Activated CD4-positive, alpha-beta T cell treated with anti-CD3 and anti-CD28 coated beads, Interleukin-2, amount 10 ng/mL, durations not matched to agents 7 days and 5 days (primary cell): Measurements from ENCODE around the gene BRICD5. TPM values are rescaled to one million over a fixed set of nuclear protein-coding genes. Genes with fewer than 3 reads are reported as not detected.
"Not testable (repeated sequence)": the region's sequence is repeated elsewhere in the genome, so short reads cannot be mapped to it uniquely, and the experiment has no call there.

Experiments
- CTCF ChIA-PET: fragments of 350-600 bp; sonication (Branson Sonifier 250); formaldehyde crosslinking; loops from one replicate; lab custom pipeline; 2021; ENCODE audit warnings: antibody characterized with exemption; lab: Charles Lee
- POLR2A ChIA-PET: fragments of 350-600 bp; sonication (Branson Sonifier 250); formaldehyde crosslinking; loops from one replicate; lab custom pipeline; 2021; ENCODE audit warnings: antibody characterized with exemption; lab: Charles Lee
- DNase-seq: peaks from one replicate; pipeline ENCODE4 v3.0.0-alpha.2; 2020
- H3K27ac Mint-ChIP-seq: one replicate; pipeline ENCODE4 v1.8.0; 2021; ENCODE audit warnings: mild to moderate bottlenecking, moderate library complexity, mixed read lengths
- H3K27me3 Mint-ChIP-seq: one replicate; pipeline ENCODE4 v1.8.0; 2021; ENCODE audit warnings: mixed read lengths
- H3K36me3 Mint-ChIP-seq: one replicate; pipeline ENCODE4 v1.8.0; 2021; ENCODE audit warnings: low read depth, mixed read lengths
- H3K4me1 Mint-ChIP-seq: one replicate; pipeline ENCODE4 v1.8.0; 2021; ENCODE audit warnings: mixed read lengths
- H3K4me3 Mint-ChIP-seq: one replicate; pipeline ENCODE4 v1.8.0; 2021; ENCODE audit warnings: mild to moderate bottlenecking, moderate library complexity, mixed read lengths
- H3K9me3 Mint-ChIP-seq: one replicate; pipeline ENCODE4 v1.8.0; 2021; ENCODE audit warnings: mixed read lengths
- total RNA-seq, 2 experiments: library from RNA; stranded (reverse); gene quantifications; one replicate each; pipeline ENCODE4 v1.2.3, GENCODE V29; 2021

Gene BRICD5
- total RNA-seq: 10 to 100 TPM; 13.9 to 17.4 TPM

DNA sequence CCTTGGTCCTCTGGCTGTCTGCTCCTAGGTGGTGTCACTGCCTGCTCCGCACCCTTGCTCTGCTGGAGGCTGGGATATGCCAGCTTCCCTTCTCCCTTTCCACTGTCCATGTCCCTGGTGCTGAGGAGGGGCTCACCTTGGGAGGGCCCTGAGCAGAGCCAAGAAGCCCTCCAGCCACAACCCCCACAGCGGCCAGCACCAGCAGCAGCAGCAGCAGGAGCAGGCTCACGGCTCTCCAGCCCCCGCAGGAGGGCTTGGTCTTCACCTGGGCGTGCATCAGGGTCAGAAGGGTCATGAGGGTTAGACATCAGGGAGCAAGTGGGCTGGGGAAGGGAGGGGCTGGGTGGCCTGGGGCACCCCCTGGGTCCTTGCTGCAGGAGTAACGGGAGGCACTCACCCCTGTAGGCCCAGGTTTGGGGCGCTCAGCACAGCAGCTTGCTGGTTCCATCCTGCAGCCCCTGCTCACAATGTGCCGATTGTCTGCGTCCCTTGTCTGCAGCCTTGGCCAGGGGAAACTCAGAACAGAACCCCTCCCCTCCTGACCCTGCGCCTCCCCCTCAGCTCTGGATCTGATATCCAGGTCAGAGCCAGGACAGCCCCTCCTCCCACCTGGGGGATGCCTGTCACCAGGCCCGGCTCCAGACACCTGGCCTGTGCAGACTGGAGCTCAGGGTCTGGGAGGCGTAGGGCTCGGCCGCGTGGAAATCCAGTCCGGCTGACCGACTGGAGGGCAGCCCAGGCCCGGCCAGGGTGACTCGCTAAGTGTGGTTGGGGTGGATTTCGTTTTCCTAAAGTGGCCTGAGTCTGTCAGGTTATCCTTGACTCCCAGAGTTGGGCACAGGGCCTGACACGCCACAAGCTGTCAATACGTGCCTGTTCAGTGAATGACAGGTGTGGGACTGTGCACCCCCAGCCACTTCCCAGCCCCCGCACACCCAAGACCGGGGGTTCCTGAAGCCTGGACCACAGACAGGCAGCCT lies at the start of gene BRICD5:
BRICD5 (minus strand) TSS at position 478 of the 980 bp plus-strand sequence; CDS start at position 448, 30 bp downstream.
- peaks cover 35% of the 10 kb centered on the region for H3K4me1 Mint-ChIP-seq
- H3K9me3 Mint-ChIP-seq: no peaks in the 10 kb centered on the region
- H3K36me3 Mint-ChIP-seq: peaks cover 20% of the 10 kb centered on the region
- H3K27ac Mint-ChIP-seq: no peak within 1 kb of the TSS
- CTCF ChIA-PET: interaction anchor here (1.2 kb wide), 1 partner anchor 12 kb away, joined by 3 read pairs; no protein-coding TSS in a partner anchor
- no peak for DNase-seq
- POLR2A ChIA-PET: no interaction called here
- no peaks in the 10 kb centered on the region for H3K27me3 Mint-ChIP-seq
- no peak within 1 kb of the TSS for H3K4me3 Mint-ChIP-seq

DNA sequence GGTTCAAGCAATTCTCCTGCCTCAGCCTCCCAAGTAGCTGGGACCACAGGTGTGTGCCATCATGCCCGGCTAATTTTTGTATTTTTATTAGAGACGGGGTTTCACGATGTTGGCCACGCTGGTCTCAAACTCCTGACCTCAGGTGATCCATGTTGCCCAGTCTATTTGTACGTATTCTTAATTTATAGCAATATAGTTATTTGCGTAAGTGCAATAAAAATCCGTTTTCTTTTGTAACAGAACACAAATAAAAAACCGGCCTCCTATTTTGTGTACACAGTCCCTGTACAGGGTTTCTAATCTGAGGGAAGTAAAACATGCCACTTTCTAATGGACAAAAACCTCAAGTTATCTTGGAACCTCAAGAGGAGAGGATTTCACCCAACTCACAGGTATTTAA lies 49.6 kb upstream of the BRICD5 start:
- POLR2A ChIA-PET: no interaction called here
- no peak overlapping the region for H3K4me3 Mint-ChIP-seq

DNA sequence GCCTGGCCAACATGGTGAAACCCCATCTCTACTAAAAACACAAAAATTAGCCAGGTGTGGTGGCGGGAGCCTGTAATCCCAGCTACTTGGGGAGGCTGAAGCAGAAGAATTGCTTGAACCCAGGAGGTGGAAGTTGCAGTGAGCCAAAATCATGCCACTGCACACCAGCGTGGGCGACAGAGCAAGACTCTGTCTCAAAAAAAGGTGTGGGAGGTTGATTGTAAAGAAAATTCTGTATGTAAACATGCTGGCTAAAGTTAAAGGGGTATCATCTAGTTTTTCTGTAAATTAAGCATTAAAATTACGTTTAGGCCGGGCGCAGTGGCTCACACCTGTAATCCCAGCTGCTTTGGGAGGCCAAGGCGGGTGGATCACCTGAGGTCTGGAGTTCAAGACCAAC lies 47.9 kb upstream of the BRICD5 start:
- CTCF ChIA-PET: interaction anchor here (0.6 kb wide), 1 partner anchor 538 kb away, joined by 3 read pairs; no protein-coding TSS in a partner anchor
- H3K4me1 Mint-ChIP-seq, POLR2A ChIA-PET, H3K27ac Mint-ChIP-seq, DNase-seq, H3K9me3 Mint-ChIP-seq, H3K27me3 Mint-ChIP-seq, H3K4me3 Mint-ChIP-seq: not testable (repeated sequence)
- H3K36me3 Mint-ChIP-seq: peaks cover 67% of the 10 kb centered on the region

More for the DNA sequence above, 49.6 kb upstream of the BRICD5 start:
- Mint-ChIP-seq H3K4me1 (peaks cover 12% of the 10 kb centered on the region), H3K9me3 (no peaks in the 10 kb centered on the region), H3K27me3 (no peaks in the 10 kb centered on the region), H3K27ac (no peak overlapping the region), H3K36me3 (peaks cover 64% of the 10 kb centered on the region)
- DNase-seq: no peak
- CTCF ChIA-PET: no interaction called here

DNA sequence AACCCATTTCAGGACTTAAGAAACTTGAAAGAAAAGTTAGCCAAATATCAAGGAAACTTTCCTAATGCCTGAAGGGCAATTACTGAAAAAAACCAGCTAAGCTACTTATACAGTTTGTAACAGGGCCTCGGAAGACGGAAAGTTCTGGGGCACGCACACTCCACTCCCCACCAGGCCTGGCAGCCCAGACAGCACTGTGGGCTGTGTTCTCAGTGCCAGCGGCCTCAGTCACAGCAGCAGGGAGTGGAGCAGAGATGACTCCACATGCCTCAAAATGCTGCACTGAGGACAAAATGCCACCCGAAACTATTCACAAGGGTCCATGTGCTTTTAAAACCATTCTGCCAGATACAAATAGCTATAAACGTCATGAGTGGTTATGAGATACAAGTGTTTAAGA lies 47.1 kb upstream of the BRICD5 start:
- POLR2A ChIA-PET: interaction anchor here (0.6 kb wide), 1 partner anchor 11 kb away, joined by 3 read pairs; no protein-coding TSS in a partner anchor
- Mint-ChIP-seq H3K27me3 (no peaks in the 10 kb centered on the region), H3K36me3 (peaks cover 69% of the 10 kb centered on the region), H3K9me3 (no peaks in the 10 kb centered on the region), H3K4me3 (no peak overlapping the region), H3K27ac (no peak overlapping the region), H3K4me1 (peaks cover 3% of the 10 kb centered on the region)
- CTCF ChIA-PET: interaction anchor here (0.6 kb wide), 1 partner anchor 539 kb away, joined by 3 read pairs; no protein-coding TSS in a partner anchor
- no peak for DNase-seq

- Mint-ChIP-seq H3K27me3 (no peaks in the 10 kb centered on the region), H3K36me3 (peaks cover 60% of the 10 kb centered on the region), H3K4me3 (no peak overlapping the region), H3K4me1 (peaks cover 2% of the 10 kb centered on the region), H3K27ac (peak overlapping the region; percentile 46), H3K9me3 (no peaks in the 10 kb centered on the region)
- ChIA-PET CTCF (interaction anchor here (1.0 to 1.2 kb wide), 2 partner anchors 9 to 141 kb away, joined by 3 to 4 read pairs; no protein-coding TSS in a partner anchor), POLR2A (no interaction called here)
- DNase-seq: no peak
Measured at GRCh38 chr16:2256531-2257140, 46.0 kb upstream of the BRICD5 start.

DNA sequence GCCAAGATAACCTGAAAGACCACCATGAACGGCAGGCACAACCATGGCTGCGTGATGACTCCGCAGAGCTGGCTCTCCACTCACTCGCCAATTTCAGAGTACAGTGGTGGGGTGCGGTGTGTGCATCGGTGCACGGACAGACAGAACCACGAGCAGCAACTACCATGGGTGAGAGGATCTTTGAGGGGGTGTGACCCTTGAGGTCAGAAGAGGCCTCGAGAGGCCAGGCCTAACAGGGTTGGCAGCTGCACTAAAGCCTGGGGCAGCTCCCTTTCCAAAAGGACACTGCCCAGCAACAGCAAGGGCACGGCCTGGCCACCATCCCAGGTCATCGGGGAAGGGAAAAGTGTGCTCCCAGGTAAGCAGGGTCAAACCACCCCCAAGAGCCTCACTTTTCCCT lies 42.6 kb upstream of the BRICD5 start:
- H3K27ac Mint-ChIP-seq: peak overlapping the region; percentile 65

DNA sequence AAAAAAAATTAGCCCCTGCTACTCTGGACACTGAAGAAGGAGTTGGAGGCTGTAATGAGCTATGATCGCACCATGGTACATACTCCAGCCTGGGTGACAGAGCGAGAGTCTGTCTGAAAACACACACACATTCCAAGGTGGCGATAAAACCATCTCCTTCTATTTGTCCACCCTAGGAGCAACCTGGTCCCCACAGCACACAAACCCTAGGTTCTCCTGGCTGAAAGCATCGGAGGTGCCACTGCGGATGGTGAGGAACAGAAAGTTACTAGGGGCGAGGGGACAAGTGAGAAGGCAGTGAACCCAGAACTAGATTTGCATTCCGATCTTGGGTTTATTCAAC lies 42.1 kb upstream of the BRICD5 start:
- Mint-ChIP-seq H3K4me3 (no peak overlapping the region), H3K9me3 (no peaks in the 10 kb centered on the region), H3K27ac (peak overlapping the region; percentile 65), H3K36me3 (peaks cover 37% of the 10 kb centered on the region), H3K27me3 (no peaks in the 10 kb centered on the region), H3K4me1 (peaks cover 10% of the 10 kb centered on the region)
- ChIA-PET CTCF (interaction anchor here (0.6 to 2.2 kb wide), 5 partner anchors 10 to 202 kb away, joined by 3 to 6 read pairs (median 5); partner anchors contain the start of gene DNASE1L2), POLR2A (interaction anchor here (0.7 kb wide), 1 partner anchor 38 kb away, joined by 8 read pairs; no protein-coding TSS in a partner anchor)
- DNase-seq: no peak

More for the DNA sequence above, 42.6 kb upstream of the BRICD5 start:
- Mint-ChIP-seq H3K4me1 (peaks cover 10% of the 10 kb centered on the region), H3K9me3 (no peaks in the 10 kb centered on the region), H3K4me3 (no peak overlapping the region), H3K27me3 (no peaks in the 10 kb centered on the region), H3K36me3 (peaks cover 41% of the 10 kb centered on the region)
- POLR2A ChIA-PET: interaction anchor here (0.7 kb wide), 1 partner anchor 38 kb away, joined by 8 read pairs; no protein-coding TSS in a partner anchor
- DNase-seq: no peak
- CTCF ChIA-PET: interaction anchor here (1.3 to 2.2 kb wide), 2 partner anchors 11 to 58 kb away, joined by 6 read pairs; no protein-coding TSS in a partner anchor

DNA sequence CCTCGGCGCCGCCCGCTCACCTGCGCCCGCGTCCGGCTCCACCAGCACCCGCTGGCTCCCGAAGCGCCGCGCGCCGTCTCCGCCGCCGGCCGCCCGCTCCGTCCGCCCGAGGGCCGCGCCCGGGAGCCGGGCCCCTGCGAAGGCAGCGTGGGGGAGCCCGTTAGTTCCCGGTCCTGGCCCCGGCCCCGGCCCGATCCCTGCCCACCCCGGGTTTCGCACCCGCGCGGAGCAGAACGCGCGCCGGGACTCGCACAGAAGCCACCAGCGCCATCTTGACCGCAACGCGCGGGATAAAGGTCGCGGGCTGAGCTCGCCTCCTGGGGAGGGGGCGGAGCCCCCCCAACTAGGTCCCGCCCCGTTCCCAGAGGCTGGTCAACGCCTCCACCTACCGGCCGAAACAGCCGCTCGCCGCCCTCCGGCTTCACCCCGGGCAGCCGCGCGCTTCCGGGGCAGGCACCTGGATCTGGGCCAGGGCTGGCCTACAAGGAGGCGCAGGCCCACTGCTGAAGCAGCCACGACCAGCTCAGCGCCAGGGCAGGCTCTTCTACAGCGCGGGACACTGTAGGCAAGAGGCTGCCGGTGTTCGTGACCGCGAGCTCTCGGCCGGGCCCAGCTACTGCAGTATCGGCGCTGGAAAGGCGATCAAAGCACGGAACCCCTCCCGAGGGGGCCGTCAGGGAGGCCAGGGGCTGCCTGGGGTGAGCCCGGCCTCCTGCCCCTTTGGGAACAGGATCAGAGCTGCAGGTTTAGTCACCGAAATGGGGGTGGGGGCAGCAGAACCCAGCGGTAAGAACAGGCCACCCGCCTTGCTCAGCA lies 40.8 kb upstream of the BRICD5 start, which contains the start of gene ECI1:
ECI1 (minus strand) TSS at position 292 of the 816 bp plus-strand sequence; CDS start at position 271, 21 bp downstream.
- H3K27me3 Mint-ChIP-seq: no peaks in the 10 kb centered on the region
- H3K36me3 Mint-ChIP-seq: peaks cover 24% of the 10 kb centered on the region
- peaks cover 10% of the 10 kb centered on the region for H3K4me1 Mint-ChIP-seq
- CTCF ChIA-PET: interaction anchor here (0.7 to 2.2 kb wide), 11 partner anchors 9 to 57 kb away, joined by 3 to 6 read pairs (median 4); partner anchors contain the start of genes DNASE1L2 and PGP
- POLR2A ChIA-PET: interaction anchor here (0.5 to 1.6 kb wide), 4 partner anchors 11 to 547 kb away, joined by 3 read pairs; partner anchors contain the start of gene TRAF7
- H3K27ac Mint-ChIP-seq: peak within 1 kb of the TSS; percentile 93
- peak; percentile 83 for DNase-seq
- no peaks in the 10 kb centered on the region for H3K9me3 Mint-ChIP-seq
- H3K4me3 Mint-ChIP-seq: peak within 1 kb of the TSS; percentile 92

- Mint-ChIP-seq H3K9me3 (no peaks in the 10 kb centered on the region), H3K27ac (peak overlapping the region; percentile 93), H3K4me3 (peak overlapping the region; percentile 92), H3K27me3 (no peaks in the 10 kb centered on the region), H3K4me1 (peaks cover 10% of the 10 kb centered on the region), H3K36me3 (peaks cover 17% of the 10 kb centered on the region)
- ChIA-PET CTCF (interaction anchor here (0.7 to 2.2 kb wide), 8 partner anchors 8 to 634 kb away, joined by 3 to 6 read pairs (median 3); partner anchors contain the start of gene PGP), POLR2A (interaction anchor here (1.4 to 1.6 kb wide), 2 partner anchors 12 to 95 kb away, joined by 3 read pairs; partner anchors contain the start of gene TRAF7)
- DNase-seq: peak; percentile 48
Measured at GRCh38 chr16:2250652-2251295, 40.1 kb upstream of the BRICD5 start.

- H3K27ac Mint-ChIP-seq: no peak overlapping the region
- H3K9me3 Mint-ChIP-seq: no peaks in the 10 kb centered on the region
Measured at GRCh38 chr16:2246301-2246885, 35.7 kb upstream of the BRICD5 start.

More at GRCh38 chr16:2246301-2246885, 35.7 kb upstream of the BRICD5 start:
- Mint-ChIP-seq H3K4me1 (peaks cover 10% of the 10 kb centered on the region), H3K36me3 (peaks cover 9% of the 10 kb centered on the region), H3K4me3 (no peak overlapping the region), H3K27me3 (no peaks in the 10 kb centered on the region)
- CTCF ChIA-PET: interaction anchor here (0.8 to 1.6 kb wide), 4 partner anchors 10 to 72 kb away, joined by 3 to 4 read pairs (median 4); no protein-coding TSS in a partner anchor
- DNase-seq: no peak
- POLR2A ChIA-PET: interaction anchor here (0.5 kb wide), 1 partner anchor 11 kb away, joined by 3 read pairs; no protein-coding TSS in a partner anchor
